NCI-H146 (cell line): Measurements from ENCODE around the gene CCDC172.

Experiments used
- DNase-seq: peaks from one replicate; lab custom pipeline; 2025; lab: John Stamatoyannopoulos, UW

Gene CCDC172, protein sequence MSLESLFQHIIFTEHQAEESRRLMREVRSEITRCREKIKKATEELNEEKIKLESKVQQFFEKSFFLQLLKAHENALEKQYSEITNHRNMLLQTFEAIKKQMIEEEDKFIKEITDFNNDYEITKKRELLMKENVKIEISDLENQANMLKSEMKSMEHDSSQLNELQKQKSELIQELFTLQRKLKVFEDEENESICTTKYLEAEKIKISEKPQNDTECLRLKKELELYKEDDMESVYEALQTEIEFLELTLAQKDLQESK

DNA sequence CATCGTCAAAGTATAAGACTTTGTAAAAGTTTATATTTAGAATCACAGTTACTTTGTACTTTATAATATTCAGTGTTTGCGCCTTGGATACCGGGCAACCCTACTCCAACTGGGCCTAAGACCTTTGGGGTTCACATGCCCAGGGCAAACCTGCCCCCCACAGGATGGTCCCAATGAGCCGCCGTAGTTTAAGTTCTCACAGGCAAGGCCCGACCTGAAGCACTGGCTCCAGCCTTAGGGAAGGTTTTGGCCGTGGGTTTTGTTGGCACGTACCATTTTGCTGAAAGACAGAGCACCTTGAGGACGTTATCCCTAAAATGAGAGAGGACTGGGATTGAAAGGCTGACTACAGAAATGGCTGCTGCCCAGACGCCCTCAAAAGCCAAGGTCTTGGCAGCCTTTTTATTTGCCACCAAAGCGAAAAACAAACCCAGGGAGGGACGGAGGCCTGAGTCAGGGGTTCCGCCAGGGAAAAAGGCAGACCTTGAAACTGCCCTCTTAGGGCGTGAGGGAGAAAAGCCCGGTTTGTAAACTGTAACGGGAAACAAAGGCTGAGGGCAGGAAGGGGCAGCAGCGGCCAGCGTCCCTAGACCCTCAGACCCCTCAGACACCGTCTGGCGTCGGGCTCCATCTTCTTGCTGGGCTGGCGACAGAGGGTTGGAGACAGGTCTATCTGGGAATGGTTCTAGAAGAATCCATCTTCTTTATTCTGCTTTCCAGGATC, at the start of gene CCDC172:
CCDC172 (plus strand) TSS at position 222 of the 724 bp plus-strand sequence. CDS start 564 bp downstream, outside the sequence.
- no peak for DNase-seq

DNA sequence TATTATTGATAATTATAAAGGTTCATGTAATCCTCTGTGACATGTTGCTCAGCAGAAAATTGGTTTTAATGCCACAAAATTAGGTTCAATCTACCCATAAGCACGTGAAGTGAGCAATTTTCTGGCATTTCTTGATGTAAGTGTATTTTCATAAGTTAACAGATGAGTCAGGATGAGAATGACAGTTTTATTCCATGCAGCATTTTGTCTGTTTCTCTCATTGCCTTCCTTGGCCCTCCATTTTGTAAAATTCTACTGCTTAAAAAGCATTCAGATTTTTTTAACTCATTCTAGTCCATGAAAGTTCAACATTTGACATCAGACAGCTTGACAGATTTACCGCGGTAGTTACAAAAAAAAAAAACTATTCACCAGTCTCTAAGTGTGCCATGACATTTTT, 47.3 kb upstream of the CCDC172 start:
- DNase-seq, result no peak

DNA sequence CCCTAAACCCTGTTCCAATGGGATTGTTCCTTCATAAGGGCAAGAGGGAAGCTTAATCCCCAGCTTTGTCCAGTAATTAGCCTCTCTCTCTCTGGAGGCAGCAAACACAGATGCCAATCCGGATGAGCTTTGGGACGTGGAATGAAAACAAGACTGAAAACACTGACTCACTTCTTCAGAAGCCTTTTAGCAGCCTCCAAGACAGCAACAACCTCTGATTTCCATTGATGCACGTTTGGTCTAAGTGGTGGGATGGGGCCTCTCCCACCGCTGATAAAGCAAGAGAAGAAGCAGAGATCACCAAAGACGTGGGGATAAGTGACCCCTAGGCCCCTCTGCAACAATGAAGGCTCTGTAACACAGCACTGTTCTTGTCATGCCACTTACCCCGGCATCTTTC, 45.4 kb upstream of the CCDC172 start:
- DNase-seq, result no peak

DNA sequence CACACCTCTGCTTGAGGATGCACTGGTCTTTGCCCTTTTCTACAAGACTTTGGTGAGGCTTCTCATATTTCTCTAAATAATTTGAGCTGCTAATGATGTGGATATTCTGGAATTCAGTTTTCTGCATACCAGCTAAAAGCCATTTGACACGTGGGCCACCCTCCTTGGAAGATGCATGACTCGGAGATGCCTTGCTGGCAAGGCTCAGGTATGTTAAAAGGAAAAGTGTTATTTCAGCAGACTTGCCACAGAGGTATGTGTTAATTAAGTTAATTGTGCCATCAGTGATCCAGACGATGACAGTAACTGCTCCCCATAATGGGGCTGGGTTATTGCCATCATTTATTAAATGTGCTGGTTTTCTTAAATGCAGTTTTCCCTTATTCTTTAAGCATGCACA, 42.5 kb upstream of the CCDC172 start:
- no peak for DNase-seq

DNA sequence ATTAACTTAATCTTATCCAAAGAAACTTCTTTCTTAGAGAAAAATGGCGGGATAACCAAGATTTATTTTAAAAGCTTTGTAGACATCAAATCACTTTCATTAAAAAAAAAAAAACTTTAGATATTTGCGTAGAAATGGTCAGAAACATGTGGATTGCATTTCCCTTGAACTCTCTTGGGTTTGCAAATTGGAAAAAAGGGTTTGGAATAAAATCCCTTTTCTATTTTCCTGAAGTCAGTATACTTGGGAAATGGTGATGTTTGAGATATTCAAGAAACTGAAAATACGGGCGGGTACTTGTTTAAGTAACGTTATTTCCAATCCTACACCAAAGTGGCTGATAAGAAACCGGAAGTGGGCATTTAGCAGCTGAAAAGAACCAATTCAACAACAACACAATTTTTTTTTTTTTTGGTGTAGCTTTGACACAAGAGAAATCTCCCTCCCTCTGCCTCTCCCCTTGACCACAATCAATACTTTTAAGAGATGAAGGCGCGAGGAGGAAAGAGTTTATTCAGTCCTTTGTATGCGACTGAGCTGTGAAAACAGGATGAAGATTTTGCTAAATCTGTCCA, 37.5 kb upstream of the CCDC172 start:
- no peak for DNase-seq

DNA sequence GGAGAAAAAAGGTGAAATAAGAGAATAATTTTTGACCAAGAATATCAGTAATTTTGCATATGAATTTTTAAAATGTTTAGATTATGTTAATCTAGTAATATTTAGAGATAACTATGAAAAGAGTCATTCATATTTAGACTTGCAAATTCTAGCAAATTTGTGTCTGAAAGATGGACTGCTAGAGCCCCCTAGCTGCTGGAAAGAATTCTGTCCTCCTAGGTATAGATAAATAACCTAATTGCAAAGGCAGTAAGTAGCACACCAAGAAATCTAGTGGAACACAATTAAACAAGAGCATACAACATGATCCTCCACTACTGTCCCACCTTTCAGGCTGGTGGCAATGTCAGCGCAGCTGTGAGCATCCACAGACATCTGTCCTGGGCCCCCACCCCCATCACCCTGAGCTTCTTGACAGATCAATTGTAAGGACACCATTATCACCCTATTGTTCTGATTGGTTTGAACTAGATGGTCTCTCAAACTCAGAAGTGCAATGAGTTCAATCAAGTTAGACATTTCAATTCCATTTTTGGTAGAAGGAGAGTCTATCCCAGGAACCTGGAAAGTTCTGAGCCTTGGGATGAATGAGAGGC, 36.2 kb upstream of the CCDC172 start:
- no peak for DNase-seq

DNA sequence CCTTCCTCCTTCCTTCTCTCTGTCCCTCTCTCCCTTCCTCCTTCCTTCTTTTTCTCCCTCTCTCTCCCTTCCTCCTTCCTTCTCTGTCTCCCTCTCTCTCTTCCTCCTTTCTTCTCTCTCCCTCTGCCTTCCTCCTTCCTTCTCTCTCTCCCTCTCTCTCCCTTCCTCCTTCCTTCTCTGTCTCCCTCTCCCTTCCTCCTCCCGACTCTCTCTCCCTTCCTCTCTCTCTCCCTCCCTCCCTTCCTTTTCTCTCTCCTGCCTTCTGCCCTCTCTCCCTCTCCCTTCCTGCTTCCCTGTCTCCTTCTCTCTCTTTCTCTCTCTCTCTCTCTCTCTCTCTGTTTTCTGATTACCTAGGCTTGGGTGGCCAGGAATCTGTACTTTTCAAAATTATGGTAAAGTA, 34.6 kb upstream of the CCDC172 start:
- no peak for DNase-seq

DNA sequence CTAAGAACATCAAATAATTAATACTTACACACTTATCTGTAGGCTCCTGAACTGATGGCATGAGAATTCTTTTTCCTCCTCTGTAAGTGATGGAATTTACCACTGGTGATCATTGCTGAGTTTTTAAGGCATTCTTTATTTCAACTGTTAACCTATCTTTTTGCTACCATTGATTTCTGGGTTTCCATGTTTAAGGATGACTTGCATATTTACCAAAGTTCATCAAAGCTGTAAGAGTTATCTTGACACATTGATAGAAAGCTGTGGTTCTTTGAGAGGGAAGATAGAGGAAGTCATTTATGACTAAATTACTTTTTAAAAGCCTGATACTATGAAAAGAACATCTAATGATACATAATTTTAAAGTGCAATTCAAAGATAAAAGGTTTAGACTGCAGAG, 31.8 kb upstream of the CCDC172 start:
- DNase-seq, result no peak

DNA sequence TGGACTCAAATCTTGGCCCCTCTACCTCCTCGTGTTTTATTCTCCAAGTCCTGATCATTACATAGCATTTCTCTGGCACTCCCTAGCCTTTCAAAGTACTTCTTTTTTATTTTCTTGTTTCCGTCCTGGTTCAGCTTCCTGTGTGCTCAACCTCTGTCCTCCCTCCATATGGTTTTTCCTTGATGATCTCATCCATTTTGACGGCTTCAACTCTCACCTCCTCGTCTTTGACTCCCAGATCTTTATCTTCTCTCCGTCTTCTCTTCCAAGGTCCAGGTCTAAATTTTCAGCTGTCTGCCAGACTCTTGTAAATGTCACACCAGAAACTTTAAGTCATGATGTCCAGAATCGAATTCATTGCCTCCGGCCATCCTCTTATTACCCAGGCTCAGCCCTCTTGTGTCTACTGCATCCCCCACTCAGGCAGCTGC, 27.9 kb upstream of the CCDC172 start:
- no peak for DNase-seq

DNA sequence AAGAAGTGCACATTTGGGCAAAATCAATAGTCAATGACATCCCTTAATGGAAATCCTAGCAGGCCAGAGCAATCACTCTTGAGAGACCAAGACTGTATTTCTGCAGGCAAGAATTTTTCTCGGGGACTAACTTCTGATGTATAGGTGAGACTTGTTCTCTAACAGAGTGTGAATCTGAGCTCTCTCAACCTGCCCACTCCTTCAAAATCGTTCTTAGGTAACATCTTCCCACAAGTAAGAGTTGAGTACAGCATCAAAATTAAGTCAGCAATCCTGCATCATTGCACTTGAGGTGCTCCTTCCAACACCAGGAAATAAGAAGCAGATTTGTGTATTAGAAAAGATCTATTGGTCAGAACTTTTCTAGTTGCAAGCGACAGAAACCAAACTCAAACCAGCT, 25.7 kb upstream of the CCDC172 start:
- no peak for DNase-seq

DNA sequence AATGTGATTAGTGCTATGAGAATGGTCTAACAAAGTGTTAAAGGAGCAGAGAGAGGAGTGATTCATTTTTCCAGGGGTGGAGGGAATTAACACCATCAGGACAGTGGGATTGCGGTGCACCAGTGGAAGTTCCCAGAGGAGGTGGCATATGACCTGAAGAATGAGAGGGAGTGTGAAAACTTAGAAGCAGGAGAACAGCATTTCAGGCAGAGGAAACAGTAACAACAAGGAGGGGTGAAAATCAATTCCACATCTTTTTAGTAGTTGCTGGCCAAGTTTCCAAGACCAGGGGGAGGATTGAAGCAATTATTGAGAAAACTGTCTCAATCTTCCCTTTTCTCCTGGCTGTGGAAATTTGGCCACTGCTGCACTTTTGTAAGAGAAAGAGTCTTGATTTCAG, 23.7 kb upstream of the CCDC172 start:
- DNase-seq, result no peak

DNA sequence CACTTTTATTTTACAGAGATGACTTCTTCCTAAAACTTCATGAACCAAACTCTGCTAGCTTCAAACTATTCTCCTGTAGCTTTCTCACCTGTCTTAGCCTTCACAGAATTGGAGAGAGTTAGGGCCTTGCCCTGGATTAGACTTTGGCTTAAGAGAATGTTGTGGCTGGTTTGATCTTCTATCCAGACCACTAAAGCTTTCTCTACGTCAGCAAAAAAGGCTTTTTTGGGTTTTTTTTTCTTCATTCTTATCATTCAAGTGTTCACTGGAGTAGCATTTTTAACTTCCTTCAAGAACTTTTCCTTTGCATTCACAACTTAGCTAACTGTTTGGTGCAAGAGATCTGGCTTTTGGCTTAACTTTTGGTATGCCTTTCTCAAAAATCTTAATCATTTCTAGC, 19.3 kb upstream of the CCDC172 start:
- DNase-seq, result no peak

DNA sequence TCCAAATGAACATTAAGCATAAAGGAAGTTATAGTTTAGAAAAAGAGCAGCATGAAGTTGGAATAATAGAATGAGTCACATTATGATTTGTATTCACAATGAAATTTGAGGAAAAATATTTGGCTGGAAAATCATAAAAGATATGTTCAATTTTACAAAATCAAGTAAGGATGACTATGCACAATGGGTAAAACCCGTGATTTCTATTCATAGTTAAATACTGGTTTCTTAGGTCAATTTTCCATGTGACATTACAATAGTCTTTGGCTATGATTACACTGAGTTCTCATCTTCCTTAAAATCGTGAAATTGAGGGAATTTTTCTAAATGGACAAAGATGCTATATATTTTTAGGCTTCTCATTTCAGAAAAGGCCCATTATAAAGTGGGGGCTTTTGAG, 17.4 kb upstream of the CCDC172 start:
- DNase-seq, result no peak

DNA sequence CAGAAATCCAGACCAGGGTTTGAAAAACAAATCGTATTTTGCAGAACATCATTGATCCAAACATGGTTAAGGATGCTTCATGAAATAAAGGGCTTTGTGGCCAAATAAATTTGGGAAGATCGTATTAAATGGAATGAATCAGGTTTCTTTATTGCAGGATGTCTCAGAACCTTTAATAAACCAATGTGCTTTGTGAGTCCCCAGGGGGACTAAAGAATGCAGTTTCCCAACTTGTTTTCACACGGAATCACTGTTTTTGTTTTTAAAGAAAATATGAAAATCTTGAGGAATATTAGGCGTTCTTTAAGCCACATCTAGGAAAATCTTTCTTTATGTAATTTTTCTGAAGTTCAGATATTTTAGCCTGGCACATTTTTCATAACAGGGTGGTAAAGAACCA, 16.8 kb upstream of the CCDC172 start:
- DNase-seq, result no peak

DNA sequence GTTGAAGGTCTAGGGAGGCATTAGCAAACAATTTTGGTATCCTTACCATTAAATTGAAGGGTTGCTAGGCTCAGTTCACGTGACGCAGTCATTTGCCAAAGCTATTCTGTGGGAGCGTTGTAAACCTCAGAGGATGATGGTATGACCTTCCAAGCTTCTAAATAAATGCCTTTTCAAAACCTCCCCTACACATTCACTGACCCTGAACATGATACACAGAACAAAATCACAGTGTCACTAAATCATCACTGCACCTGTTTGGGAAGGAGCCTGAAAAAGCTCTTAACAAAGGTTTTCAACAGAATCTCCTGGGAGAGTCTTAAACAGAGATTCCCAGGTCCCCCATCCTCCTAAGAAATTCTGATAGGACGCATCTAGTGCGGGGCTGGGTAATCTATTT, 13.2 kb upstream of the CCDC172 start:
- DNase-seq, result no peak

DNA sequence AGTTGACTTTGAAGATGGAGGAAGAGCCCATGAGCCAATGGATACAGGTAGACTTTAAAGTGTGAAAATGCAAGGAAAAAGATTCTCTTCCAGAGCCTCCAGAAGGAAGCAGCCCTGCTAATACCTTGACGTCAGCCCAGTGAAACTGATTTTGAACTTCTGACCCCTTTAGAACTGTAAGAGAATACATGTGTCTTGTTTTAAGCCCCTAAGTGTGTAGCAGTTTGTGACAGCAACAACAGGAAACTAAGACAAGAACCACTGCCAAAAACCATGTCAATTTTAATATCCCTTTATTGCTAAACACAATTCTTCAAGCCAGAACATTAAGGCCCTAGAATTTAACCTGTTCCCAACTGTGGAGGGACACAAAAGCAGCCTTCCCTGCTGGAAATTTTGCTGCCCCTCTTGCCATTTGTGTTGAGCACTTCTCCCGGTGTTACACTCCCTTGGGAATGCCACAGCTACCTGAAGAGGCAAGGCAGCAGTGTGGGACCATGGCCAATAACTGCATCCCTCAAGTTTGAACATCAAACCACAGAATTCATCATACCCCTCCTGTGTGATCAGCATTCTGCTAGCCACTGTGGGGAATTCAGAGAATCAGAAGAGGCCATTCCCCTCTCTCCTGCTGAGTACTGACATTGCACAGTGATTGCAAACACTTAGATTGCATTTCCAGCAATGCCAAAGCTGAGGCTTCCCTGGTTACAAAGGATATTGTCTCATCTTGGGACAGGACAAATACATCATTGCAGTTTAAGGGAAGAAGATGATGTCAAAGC, 12.3 kb upstream of the CCDC172 start:
- DNase-seq, result no peak

DNA sequence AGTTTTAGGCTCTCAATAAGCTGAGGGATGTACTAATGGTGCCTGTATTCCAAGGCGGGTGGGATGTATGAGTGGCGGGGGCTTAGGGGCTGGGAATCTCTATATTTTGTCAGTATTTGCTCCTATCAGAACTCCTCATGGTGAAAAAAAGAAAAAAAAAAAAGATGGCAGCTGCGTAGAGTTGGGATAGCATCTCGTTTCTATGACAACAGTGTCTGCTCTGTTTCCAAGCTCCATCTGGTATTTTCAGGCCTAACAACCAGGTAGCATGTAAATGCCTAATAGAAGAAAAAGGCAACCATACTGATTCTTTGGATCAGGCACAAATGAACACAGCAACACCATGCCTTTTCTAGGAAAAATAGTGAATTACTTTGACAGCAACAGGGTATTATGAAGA, 11.7 kb upstream of the CCDC172 start:
- no peak for DNase-seq

DNA sequence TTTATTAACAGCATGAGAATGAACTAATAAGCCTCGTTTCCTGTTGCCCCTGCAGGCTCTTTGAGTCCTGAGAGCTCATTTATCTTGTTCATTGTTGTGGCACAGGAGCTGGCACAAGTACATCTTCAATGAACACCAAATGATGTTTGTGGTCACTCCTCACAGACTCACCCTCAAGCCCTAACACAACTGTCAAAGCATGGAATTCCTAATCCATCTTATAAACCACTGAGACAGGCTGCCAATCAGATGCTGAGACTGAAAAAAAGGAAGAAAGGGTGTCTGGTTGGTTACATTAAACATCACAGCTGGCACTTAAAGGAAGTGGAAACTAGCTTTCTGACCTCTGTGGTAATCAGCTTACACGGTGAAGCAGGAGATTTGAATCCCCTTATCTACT, 7.7 kb upstream of the CCDC172 start:
- DNase-seq, result no peak

DNA sequence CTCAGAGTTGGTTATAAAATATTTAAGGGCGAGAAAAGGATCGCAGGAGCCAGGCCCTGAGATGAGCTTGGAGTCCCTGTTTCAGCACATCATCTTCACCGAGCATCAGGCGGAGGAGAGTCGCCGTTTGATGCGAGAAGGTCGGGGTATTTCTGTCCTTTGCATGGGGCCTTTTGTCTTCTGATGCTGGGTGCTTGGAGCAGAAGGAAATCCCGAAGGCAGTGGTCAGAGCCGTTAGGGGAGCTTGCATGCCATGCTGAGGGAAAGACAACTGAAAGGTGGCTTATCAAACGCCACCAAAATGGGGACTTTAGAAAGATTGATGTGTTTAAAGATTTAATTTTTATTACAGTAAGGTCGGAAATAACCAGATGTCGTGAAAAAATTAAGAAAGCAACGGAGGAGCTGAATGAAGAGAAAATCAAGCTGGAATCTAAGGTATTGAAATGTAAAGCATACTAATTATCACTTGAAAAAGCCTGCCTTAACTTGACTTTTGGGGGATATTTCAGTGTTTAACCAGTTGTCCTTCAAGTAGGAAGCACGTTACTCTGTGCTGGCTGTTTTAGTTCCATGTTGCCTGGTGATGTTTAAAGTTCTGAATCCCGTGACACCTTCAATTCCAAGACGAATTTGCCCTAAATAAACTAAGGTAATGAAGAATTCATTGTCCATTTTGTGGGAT, 845 bp downstream of the CCDC172 start:
- no peak for DNase-seq

DNA sequence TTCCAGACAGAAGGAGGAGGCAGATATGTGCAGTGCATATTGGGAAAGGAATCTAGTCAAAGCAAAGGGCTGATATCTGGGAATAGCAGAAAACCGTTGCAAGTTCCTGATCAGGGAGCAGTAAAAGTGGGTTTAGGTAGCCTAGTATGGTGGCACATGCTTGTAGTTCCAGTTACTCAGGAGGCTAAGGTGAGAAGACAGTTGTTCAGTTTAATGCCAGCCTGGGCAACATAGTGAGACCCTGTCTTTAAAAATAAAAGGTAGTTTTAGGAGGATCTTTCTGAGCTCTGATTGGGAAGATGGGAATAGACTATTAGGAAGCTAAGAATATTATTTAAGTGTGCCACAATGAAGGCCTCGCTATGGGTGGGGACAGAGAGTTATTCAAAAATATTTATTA, 1.7 kb downstream of the CCDC172 start:
- no peak for DNase-seq

DNA sequence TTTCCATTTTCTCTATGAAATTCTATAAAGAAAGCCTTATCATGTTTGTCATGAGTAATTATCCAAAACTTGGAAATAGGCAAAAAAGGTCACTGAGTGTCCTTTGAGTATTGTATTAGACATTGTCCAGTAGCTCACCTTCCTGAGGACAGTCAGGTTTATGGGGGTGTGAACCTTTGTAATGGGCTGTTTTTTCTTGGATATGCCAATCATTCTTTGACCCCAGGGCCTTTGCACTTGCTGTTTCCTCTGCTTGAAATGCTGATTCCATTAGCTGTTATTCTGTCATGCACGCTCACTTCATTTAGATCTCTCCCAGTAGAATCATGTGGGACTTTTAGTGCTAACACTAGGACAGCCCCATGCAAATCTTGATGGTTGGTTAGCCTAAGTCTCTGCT, 4.9 kb downstream of the CCDC172 start:
- no peak for DNase-seq

DNA sequence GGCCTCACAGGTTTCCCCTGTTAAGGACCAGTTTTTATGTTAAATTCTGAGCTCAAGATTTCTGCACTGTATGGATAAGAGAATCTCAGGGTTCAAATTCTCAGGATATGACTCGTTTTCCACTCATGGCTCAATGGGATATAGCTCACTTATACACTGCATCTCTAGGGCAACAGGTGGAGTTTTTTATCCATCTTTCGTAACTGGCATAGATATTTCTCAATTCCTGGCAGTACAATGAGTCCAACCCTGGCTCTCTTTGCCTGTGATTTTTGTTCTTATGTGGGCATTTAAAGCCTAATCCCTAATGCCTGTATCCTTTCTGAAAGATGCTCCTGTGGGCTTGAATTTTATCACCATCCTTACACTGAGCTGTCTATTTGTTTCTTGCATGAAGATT, 7.6 kb downstream of the CCDC172 start:
- no peak for DNase-seq
